MCF 10A (cell line): ENCODE measurements around the gene MRI1. TPM values are rescaled to one million over a fixed set of nuclear protein-coding genes. Genes with fewer than 3 reads are reported as not detected.

Source experiments
- BruUV-seq: library from RNA; stranded (reverse); fragments of 400-500 nt; replicated peaks from 2 replicates; lab custom pipeline; 2021; lab: Mats Ljungman, UMichigan
- CTCF ChIA-PET: fragments of 300-600 bp; sonication (Branson Sonifier 250); formaldehyde crosslinking; extraction: SDS; loops from one replicate; lab custom pipeline; 2021; ENCODE audit warnings: antibody characterized with exemption, inconsistent platforms; lab: Yijun Ruan, JAX
- POLR2A ChIA-PET: fragments of 300-600, 350-650 bp; sonication (Branson Sonifier 250); formaldehyde crosslinking; extraction: SDS; loops from one replicate; lab custom pipeline; 2020; ENCODE audit warnings: antibody characterized with exemption, inconsistent platforms; lab: Yijun Ruan, JAX
- DNase-seq: peaks from one replicate; pipeline ENCODE4 v3.0.0-alpha.2; 2018; ENCODE audit not compliant: unreplicated experiment
- H3K27ac Mint-ChIP-seq: one replicate; pipeline ENCODE4 v1.8.0; 2022; ENCODE audit warnings: mild to moderate bottlenecking, low read depth, mixed read lengths; ENCODE audit not compliant: unreplicated experiment
- H3K27me3 Mint-ChIP-seq: one replicate; pipeline ENCODE4 v1.8.0; 2022; ENCODE audit warnings: mixed read lengths; ENCODE audit not compliant: insufficient read depth, unreplicated experiment
- H3K36me3 Mint-ChIP-seq: one replicate; pipeline ENCODE4 v1.8.0; 2022; ENCODE audit warnings: mild to moderate bottlenecking, moderate library complexity, mixed read lengths; ENCODE audit not compliant: insufficient read depth, unreplicated experiment
- H3K4me1 Mint-ChIP-seq: one replicate; pipeline ENCODE4 v1.8.0; 2022; ENCODE audit warnings: mixed read lengths; ENCODE audit not compliant: insufficient read depth, unreplicated experiment
- H3K4me3 Mint-ChIP-seq: one replicate; pipeline ENCODE4 v1.8.0; 2022; ENCODE audit warnings: mild to moderate bottlenecking, moderate library complexity, mixed read lengths; ENCODE audit not compliant: unreplicated experiment
- H3K9me3 Mint-ChIP-seq: one replicate; pipeline ENCODE4 v1.8.0; 2022; ENCODE audit warnings: mixed read lengths; ENCODE audit not compliant: unreplicated experiment
- CTCF ChIP-seq: fragments of 200-600 bp; IDR thresholded peaks from one replicate; pipeline ENCODE4 v1.8.0; 2022; ENCODE audit warnings: antibody characterized with exemption, mild to moderate bottlenecking; ENCODE audit not compliant: unreplicated experiment
- intact Hi-C: fragments of 100-400 bp; cut with micrococcal nuclease; formaldehyde crosslinking; loops from 2 replicates; pipeline ENCODE4 v1.14.1; 2022
- total RNA-seq: library from RNA; stranded (reverse); gene quantifications from 2 replicates; pipeline ENCODE4 v1.2.3, GENCODE V29; 2022

MRI1 gene
- total RNA-seq, 1 experiment from 2014 or later, result 27.0 TPM

- TF ChIP-seq CTCF, result no peak
- Mint-ChIP-seq H3K9me3 (no peaks in the 10 kb centered on the region), H3K27ac (no peak overlapping the region), H3K4me1 (peaks cover 22% of the 10 kb centered on the region), H3K4me3 (no peak overlapping the region), H3K27me3 (no peaks in the 10 kb centered on the region), H3K36me3 (peaks cover 60% of the 10 kb centered on the region)
- ChIA-PET POLR2A (interaction anchor here (1.3 to 1.8 kb wide), 3 partner anchors 12 to 26 kb away, joined by 3 to 7 read pairs (median 4); no protein-coding TSS in a partner anchor), CTCF (interaction anchor here (0.7 kb wide), 2 partner anchors 9 to 21 kb away, joined by 4 read pairs; no protein-coding TSS in a partner anchor)
- intact Hi-C loops, result no loop called here
- DNase-seq, result no peak
- BruUV-seq, result no TSS peak
These were observed 58.9 kb downstream of the MRI1 start for GRCh38 chr19:13823256-13823655.

Other genes with a start within 250 kb of the MRI1 start
- 89.0 and 101 TPM in 2 replicates for gene C19orf53, start 9.9 kb downstream of the MRI1 start, total RNA-seq
- 9.2 and 9.4 TPM in 2 replicates for gene ZSWIM4, start 30.9 kb downstream of the MRI1 start, total RNA-seq
- gene NANOS3, start 112.6 kb downstream of the MRI1 start, total RNA-seq, result not detected in 2 replicates
- gene BRME1, start 141.6 kb downstream of the MRI1 start, total RNA-seq, result 0.75 and 1.8 TPM in 2 replicates
- gene CC2D1A, start 141.7 kb downstream of the MRI1 start, total RNA-seq, result 36.7 and 37.1 TPM in 2 replicates
- gene PODNL1, start 173.9 kb downstream of the MRI1 start, total RNA-seq, result 0.25 and 0.51 TPM in 2 replicates
- gene DCAF15, start 188.0 kb downstream of the MRI1 start, total RNA-seq, result 17.6 and 19.3 TPM in 2 replicates
- 16.8 and 17.7 TPM in 2 replicates for gene RFX1, start 241.8 kb downstream of the MRI1 start, total RNA-seq